ENCODE measurements around the gene DNM1L.
A peak's percentile ranks its signal among the peaks of the same experiment; 100 is the strongest.
"Not testable (repeated sequence)": the region's sequence is repeated elsewhere in the genome, so short reads cannot be mapped to it uniquely, and the experiment has no call there.

The DNM1L gene

GRCh38 chr12:32697445-32697844, 18.3 kb downstream of the DNM1L start:
- DNase-seq (ENCODE audit: low read depth in 2 of 2) = no peak

- DNase-seq (ENCODE audit: low read depth in 2 of 2) = no peak
Measured at GRCh38 chr12:32698285-32698684, 19.2 kb downstream of the DNM1L start.

GRCh38 chr12:32699437-32699836, 20.3 kb downstream of the DNM1L start:
- DNase-seq (ENCODE audit: low read depth in 2 of 2) = not testable (repeated sequence)

GRCh38 chr12:32702473-32702872, 23.4 kb downstream of the DNM1L start:
- DNase-seq (ENCODE audit: low read depth in 2 of 2) = no peak

- no peak for DNase-seq (ENCODE audit: low read depth in 2 of 2)
Measured at GRCh38 chr12:32702946-32703345, 23.8 kb downstream of the DNM1L start.

GRCh38 chr12:32705783-32706182, 26.7 kb downstream of the DNM1L start:
- no peak for DNase-seq (ENCODE audit: low read depth in 2 of 2)

GRCh38 chr12:32706335-32707024, 27.4 kb downstream of the DNM1L start:
- DNase-seq (ENCODE audit: low read depth in 2 of 2) = no peak

GRCh38 chr12:32708926-32709325, 29.8 kb downstream of the DNM1L start:
- no peak for DNase-seq (ENCODE audit: low read depth in 2 of 2)

- no peak for DNase-seq (ENCODE audit: low read depth in 2 of 2)
Measured at GRCh38 chr12:32714772-32715171, 35.7 kb downstream of the DNM1L start.

GRCh38 chr12:32718926-32719325, 39.8 kb downstream of the DNM1L start:
- no peak for DNase-seq (ENCODE audit: low read depth in 2 of 2)

- DNase-seq (ENCODE audit: low read depth in 2 of 2) = not testable (repeated sequence)
Measured at GRCh38 chr12:32725308-32725707, 46.2 kb downstream of the DNM1L start.

- no peak for DNase-seq (ENCODE audit: low read depth in 2 of 2)
Measured at GRCh38 chr12:32726286-32726685, 47.2 kb downstream of the DNM1L start.

GRCh38 chr12:32727237-32727636, 48.1 kb downstream of the DNM1L start:
- no peak for DNase-seq (ENCODE audit: low read depth in 2 of 2)

- no peak for DNase-seq (ENCODE audit: low read depth in 2 of 2)
Measured at GRCh38 chr12:32734952-32735351, 55.9 kb downstream of the DNM1L start.

- no peak for DNase-seq (ENCODE audit: low read depth in 2 of 2)
Measured at GRCh38 chr12:32736445-32736844, 57.3 kb downstream of the DNM1L start.

- DNase-seq (ENCODE audit: low read depth in 2 of 2) = no peak
Measured at GRCh38 chr12:32737715-32738114, 58.6 kb downstream of the DNM1L start.

- no peak for DNase-seq (ENCODE audit: low read depth in 2 of 2)
Measured at GRCh38 chr12:32739279-32739678, 60.2 kb downstream of the DNM1L start.

- DNase-seq (ENCODE audit: low read depth in 2 of 2) = no peak
Measured at GRCh38 chr12:32742133-32742532, 63.0 kb downstream of the DNM1L start.

GRCh38 chr12:32743264-32743663, 64.2 kb downstream of the DNM1L start:
- DNase-seq (ENCODE audit: low read depth in 2 of 2) = no peak

- DNase-seq (ENCODE audit: low read depth in 2 of 2) = no peak
Measured at GRCh38 chr12:32753605-32754004, 74.5 kb downstream of the DNM1L start.

GRCh38 chr12:32754111-32754510, 75.0 kb downstream of the DNM1L start:
- DNase-seq (ENCODE audit: low read depth in 2 of 2) = no peak

GRCh38 chr12:32755051-32755653, 76.1 kb downstream of the DNM1L start:
- peak; percentile 29 to 44 for DNase-seq (ENCODE audit: low read depth in 2 of 2)

- DNase-seq (ENCODE audit: low read depth in 2 of 2) = peak; percentile 65 to 88
Measured at GRCh38 chr12:32755654-32756475, 76.8 kb downstream of the DNM1L start, which contains the start of gene YARS2. Gene YARS2, minus strand, starts transcription at chr12:32755897. Its CDS starts 23 bp downstream, at chr12:32755874.

All from stimulated activated CD8-positive, alpha-beta memory T cell treated with anti-CD3 and anti-CD28 coated beads, Interleukin-15, amount 100 ng/mL, for 4 hours (primary cell).